Eye (tissue), 1 donor: ENCODE measurements around the gene FUNDC1.
"Not testable (repeated sequence)": the region's sequence is repeated elsewhere in the genome, so short reads cannot be mapped to it uniquely, and the experiment has no call there.

Experiments used
- DNase-seq: peaks from one replicate; pipeline ENCODE4 v3.0.0-alpha.2; 2015

Gene FUNDC1

GRCh38 chrX:44542567-44543325 is at the start of gene FUNDC1:
FUNDC1 (minus strand) TSS chrX:44542859; CDS start chrX:44542832, 27 bp downstream.
- peak; percentile 96 for DNase-seq

GRCh38 chrX:44585866-44586265 is 43.2 kb upstream of the FUNDC1 start:
- no peak for DNase-seq

- DNase-seq, result no peak
These were observed 37.8 kb upstream of the FUNDC1 start for GRCh38 chrX:44580466-44580865.

- DNase-seq, result no peak
These were observed 29.8 kb upstream of the FUNDC1 start for GRCh38 chrX:44572340-44572938.

- peak; percentile 1 for DNase-seq
These were observed 27.9 kb upstream of the FUNDC1 start for GRCh38 chrX:44570522-44570921.

GRCh38 chrX:44569122-44569521 is 26.5 kb upstream of the FUNDC1 start:
- no peak for DNase-seq

- no peak for DNase-seq
These were observed 25.5 kb upstream of the FUNDC1 start for GRCh38 chrX:44568196-44568595.

- not testable (repeated sequence) for DNase-seq
These were observed 19.2 kb upstream of the FUNDC1 start for GRCh38 chrX:44561896-44562295.

GRCh38 chrX:44550563-44550962 is 7.9 kb upstream of the FUNDC1 start:
- DNase-seq, result no peak

- DNase-seq, result not testable (repeated sequence)
These were observed 2.8 kb upstream of the FUNDC1 start for GRCh38 chrX:44545454-44545853.

GRCh38 chrX:44544036-44544435 is 1.4 kb upstream of the FUNDC1 start:
- no peak for DNase-seq

GRCh38 chrX:44536198-44536597 is 6.5 kb downstream of the FUNDC1 start:
- DNase-seq, result no peak

- DNase-seq, result peak; percentile 1
These were observed 13.3 kb downstream of the FUNDC1 start for GRCh38 chrX:44529310-44529709.

- no peak for DNase-seq
These were observed 28.4 kb downstream of the FUNDC1 start for GRCh38 chrX:44514272-44514671.

GRCh38 chrX:44507292-44507691 is 35.4 kb downstream of the FUNDC1 start:
- no peak for DNase-seq

- no peak for DNase-seq
These were observed 36.0 kb downstream of the FUNDC1 start for GRCh38 chrX:44506678-44507077.

- DNase-seq, result no peak
These were observed 39.1 kb downstream of the FUNDC1 start for GRCh38 chrX:44503560-44503959.

- no peak for DNase-seq
These were observed 47.6 kb downstream of the FUNDC1 start for GRCh38 chrX:44495091-44495490.

- no peak for DNase-seq
These were observed 48.3 kb downstream of the FUNDC1 start for GRCh38 chrX:44494357-44494756.

- DNase-seq, result no peak
These were observed 53.1 kb downstream of the FUNDC1 start for GRCh38 chrX:44489515-44489914.

- no peak for DNase-seq
These were observed 58.0 kb downstream of the FUNDC1 start for GRCh38 chrX:44484607-44485146.

GRCh38 chrX:44483965-44484606 is 58.6 kb downstream of the FUNDC1 start:
- no peak for DNase-seq

GRCh38 chrX:44482575-44482974 is 60.1 kb downstream of the FUNDC1 start:
- DNase-seq, result no peak

- DNase-seq, result no peak
These were observed 62.1 kb downstream of the FUNDC1 start for GRCh38 chrX:44480591-44480990.
